IMR-90 (cell line): ENCODE measurements around the gene PTPRN2. TPM values are rescaled to one million over a fixed set of nuclear protein-coding genes. Genes with fewer than 3 reads are reported as not detected.

Source experiments
- ATAC-seq: fragments of 200-7000 bp; cut with Tn5 transposase; 2 replicates; pipeline ENCODE4 v1.9.1; 2020; ENCODE audit warnings: low read depth, mild to moderate bottlenecking, moderate library complexity
- BruUV-seq: library from RNA; stranded (reverse); fragments of 400-500 nt; replicated peaks from 2 replicates; lab custom pipeline; 2021; lab: Mats Ljungman, UMichigan
- CTCF ChIA-PET: fragments of 300-600 bp; formaldehyde crosslinking; extraction: SDS; loops from one replicate; lab custom pipeline; 2021; ENCODE audit warnings: antibody characterized with exemption; lab: Yijun Ruan, JAX
- POLR2A ChIA-PET: fragments of 300-600 bp; sonication (Branson Sonifier 250); formaldehyde crosslinking; loops from one replicate; lab custom pipeline; 2022; ENCODE audit warnings: antibody characterized with exemption; ENCODE audit not compliant: unreplicated experiment; lab: Charles Lee
- DNase-seq: peaks from one replicate; pipeline ENCODE4 v3.0.0; 2013
- H2AFZ ChIP-seq: replicated peaks from 2 replicates; pipeline ENCODE3; 2013; ENCODE audit warnings: low read length, mild to moderate bottlenecking; ENCODE audit not compliant: poor library complexity
- H2AK5ac ChIP-seq: 2 replicates; pipeline ENCODE4 v1.6.1; 2013; ENCODE audit warnings: low read depth, low read length, inconsistent platforms
- H2AK9ac ChIP-seq: replicated peaks from 2 replicates; pipeline ENCODE3; 2013; ENCODE audit warnings: mild to moderate bottlenecking, low read depth, low read length, moderate library complexity; ENCODE audit not compliant: poor library complexity
- H2BK120ac ChIP-seq: 2 replicates; pipeline ENCODE4 v1.6.1; 2013; ENCODE audit warnings: low read depth, low read length, inconsistent platforms
- H2BK15ac ChIP-seq: 3 replicates; pipeline ENCODE4 v1.6.1; 2013; ENCODE audit warnings: low read depth, low read length, inconsistent platforms
- H2BK20ac ChIP-seq: 2 replicates; pipeline ENCODE4 v1.6.1; 2013; ENCODE audit warnings: low read depth, mild to moderate bottlenecking, inconsistent platforms, low read length, moderate library complexity
- H2BK5ac ChIP-seq: 2 replicates; pipeline ENCODE4 v1.6.1; 2013; ENCODE audit warnings: mild to moderate bottlenecking, low read depth, low read length, inconsistent platforms; ENCODE audit not compliant: poor library complexity, severe bottlenecking
- H3K14ac ChIP-seq: replicated peaks from 2 replicates; pipeline ENCODE4 v1.6.1; 2013; ENCODE audit warnings: low read depth, low read length, inconsistent platforms
- H3K18ac ChIP-seq: 2 replicates; pipeline ENCODE4 v1.6.1; 2013; ENCODE audit warnings: low read depth, low read length, control low read depth
- H3K23ac ChIP-seq: 2 replicates; pipeline ENCODE4 v1.6.1; 2013; ENCODE audit warnings: low read depth, low read length, inconsistent platforms
- H3K27ac ChIP-seq: 2 replicates; pipeline ENCODE4 v1.5.1; 2013; ENCODE audit warnings: mild to moderate bottlenecking, control low read depth, low read length; ENCODE audit not compliant: insufficient read depth
- H3K27me3 ChIP-seq: 2 replicates; pipeline ENCODE4 v1.6.1; 2013; ENCODE audit warnings: low read length; ENCODE audit not compliant: control insufficient read depth, insufficient read depth
- H3K36me3 ChIP-seq: 2 replicates; pipeline ENCODE4 v1.6.1; 2013; ENCODE audit warnings: low read length, mixed read lengths; ENCODE audit not compliant: control insufficient read depth, insufficient read depth
- H3K4ac ChIP-seq: 2 replicates; pipeline ENCODE4 v1.6.1; 2013; ENCODE audit warnings: low read depth, low read length, inconsistent platforms
- H3K4me1 ChIP-seq: 2 replicates; pipeline ENCODE4 v1.6.1; 2013; ENCODE audit warnings: low read length, mixed read lengths; ENCODE audit not compliant: control insufficient read depth, insufficient read depth
- H3K4me2 ChIP-seq: 2 replicates; pipeline ENCODE4 v1.6.1; 2013; ENCODE audit warnings: low read depth, mild to moderate bottlenecking, control low read depth, low read length, moderate library complexity
- H3K4me3 ChIP-seq: 2 replicates; pipeline ENCODE4 v1.5.1; 2013; ENCODE audit warnings: low read depth, mild to moderate bottlenecking, control low read depth, low read length, moderate library complexity; ENCODE audit not compliant: insufficient read depth
- H3K56ac ChIP-seq: 2 replicates; pipeline ENCODE4 v1.6.1; 2013; ENCODE audit warnings: low read length, inconsistent platforms; ENCODE audit not compliant: insufficient read depth; ENCODE audit errors: extremely low read depth
- H3K79me1 ChIP-seq, 2 experiments: 2 replicates each; pipeline ENCODE4 v1.6.1; 2013; ENCODE audit warnings: low read length in 2 of 2, inconsistent platforms in 1 of 2, low read depth in 1 of 2
- H3K9ac ChIP-seq: 2 replicates; pipeline ENCODE4 v1.6.1; 2013; ENCODE audit warnings: low read depth, low read length, control low read depth
- H3K9me1 ChIP-seq: 2 replicates; pipeline ENCODE4 v1.6.1; 2013; ENCODE audit warnings: low read length, inconsistent platforms; ENCODE audit not compliant: insufficient read depth
- H3K9me3 ChIP-seq: 2 replicates; pipeline ENCODE4 v1.6.1; 2013; ENCODE audit warnings: low read length; ENCODE audit not compliant: control insufficient read depth, insufficient read depth
- H4K20me1 ChIP-seq: 2 replicates; pipeline ENCODE4 v1.6.1; 2013; ENCODE audit warnings: low read length, inconsistent platforms; ENCODE audit not compliant: insufficient read depth
- H4K5ac ChIP-seq: 2 replicates; pipeline ENCODE4 v1.6.1; 2013; ENCODE audit warnings: mild to moderate bottlenecking, low read depth, low read length, control low read depth
- H4K8ac ChIP-seq, 2 experiments: 2 replicates each; pipeline ENCODE4 v1.6.1; 2013; ENCODE audit warnings: low read depth in 2 of 2, low read length in 2 of 2, control low read depth in 1 of 2, inconsistent platforms in 1 of 2
- H4K91ac ChIP-seq: 2 replicates; pipeline ENCODE4 v1.6.1; 2013; ENCODE audit warnings: low read depth, low read length, inconsistent platforms; ENCODE audit not compliant: insufficient read depth
- CEBPB ChIP-seq: IDR thresholded peaks from 2 replicates; pipeline ENCODE4 v1.6.1; 2012; ENCODE audit warnings: low read depth, low read length, improper control_type of control experiment
- CTCF ChIP-seq: conservative IDR thresholded peaks from 2 replicates; pipeline ENCODE4 v1.5.1; 2012; ENCODE audit warnings: mild to moderate bottlenecking, low read depth, low read length, improper control_type of control experiment
- NFE2L2 ChIP-seq: fragments of 150-350 bp; IDR thresholded peaks from 2 replicates; pipeline ENCODE4 v1.6.1; 2016; ENCODE audit warnings: low read depth, mild to moderate bottlenecking, low read length
- POLR2A ChIP-seq: IDR thresholded peaks from 2 replicates; pipeline ENCODE4 v1.6.1; 2012; ENCODE audit warnings: mild to moderate bottlenecking, low read depth, low read length
- SMC3 ChIP-seq: fragments of 150-350 bp; IDR thresholded peaks from 2 replicates; pipeline ENCODE4 v1.6.1; 2016; ENCODE audit warnings: low read depth, mild to moderate bottlenecking, antibody characterized with exemption, low read length, moderate library complexity
- WGBS, 2 experiments: methylation state at CpG; one replicate each; pipeline versions ENCODE4 v1.1.5 to v1.1.7; 2013; ENCODE audit warnings: missing lambda C conversion rate in 2 of 2; ENCODE audit not compliant: insufficient read length in 1 of 2; ENCODE audit errors: extremely low coverage in 2 of 2; 5-methylcytosine and 5-hydroxymethylcytosine counted together
- dilution Hi-C: fragments of 300-500 bp; cut with HindIII; formaldehyde crosslinking; loops from one replicate; pipeline ENCODE4 v1.14.3; 2018; ENCODE audit warnings: low sequenced_read_pairs; ENCODE audit not compliant: unreplicated experiment
- in situ Hi-C: fragments of 300-500 bp; cut with MboI; formaldehyde crosslinking; loops from 3 replicates; pipeline ENCODE4 v1.14.3; 2019; ENCODE audit warnings: low sequenced_read_pairs, inconsistent platforms, mixed read lengths
- intact Hi-C: fragments of 100-400 bp; cut with micrococcal nuclease; formaldehyde crosslinking; loops from 2 replicates; pipeline ENCODE4 v1.10.0; 2022
- polyA plus RNA-seq, 3 experiments: library from polyadenylated mRNA; depleted of rRNA; stranded (reverse); fragments of >200 nt; gene quantifications; 2 replicates each; pipeline ENCODE4 v1.2.3, GENCODE V29; 2012; ENCODE audit warnings: low replicate concordance in 1 of 3
- total RNA-seq: library from RNA; depleted of rRNA; stranded (reverse); fragments of >200 nt; gene quantifications from 2 replicates; pipeline ENCODE4 v1.2.3, GENCODE V29; 2012

Gene PTPRN2
- total and polyA plus RNA-seq, 2 of the 4 experiments (the other 2 are of a cell fraction): 0.03 TPM; not detected in 1

GRCh38 chr7:158381956-158382355 lies 205.7 kb downstream of the PTPRN2 start:
- Histone ChIP-seq H3K14ac (no peak overlapping the region), H4K5ac (no peak overlapping the region), H3K4ac (no peak overlapping the region), H3K27ac (no peak overlapping the region), H3K27me3 (no peaks in the 10 kb centered on the region), H3K23ac (no peak overlapping the region), H3K56ac (no peak overlapping the region), H4K91ac (no peak overlapping the region), H4K20me1 (no peaks in the 10 kb centered on the region), H2BK120ac (no peak overlapping the region), H3K9ac (no peak overlapping the region), H3K79me1 (no peaks in the 10 kb centered on the region), H3K36me3 (no peaks in the 10 kb centered on the region), H2BK15ac (no peak overlapping the region), H2BK20ac (no peak overlapping the region), H3K18ac (no peak overlapping the region), H2BK5ac (no peak overlapping the region), H2AK5ac (no peak overlapping the region), H2AFZ (no peak overlapping the region), H3K9me3 (peaks cover 30% of the 10 kb centered on the region), H3K4me2 (no peak overlapping the region), H3K4me1 (no peaks in the 10 kb centered on the region), H2AK9ac (no peak overlapping the region), H3K4me3 (no peak overlapping the region), H3K9me1 (no peaks in the 10 kb centered on the region), H4K8ac (no peak overlapping the region)
- no TSS peak for BruUV-seq
- WGBS, 2 experiments: 0% methylated on average over 1 of the region's 3 CpGs; no CpG with 5 or more reads in 1 of the 2 experiments
- in situ Hi-C loops: no loop called here
- DNase-seq: no peak
- ATAC-seq: no peak
- intact Hi-C loops: no loop called here
- CTCF ChIA-PET: no interaction called here
- no peak for TF ChIP-seq POLR2A
- no peak for TF ChIP-seq SMC3
- no peak for TF ChIP-seq NFE2L2
- TF ChIP-seq CTCF: no peak
- no peak for TF ChIP-seq CEBPB
- dilution Hi-C loops: no loop called here
- POLR2A ChIA-PET: no interaction called here
